IPS DF 6.9 (cell line): ENCODE results near the gene ASH1L.
"Not testable (repeated sequence)": the region's sequence is repeated elsewhere in the genome, so short reads cannot be mapped to it uniquely, and the experiment has no call there.

Experiments
- DNase-seq: peaks from one replicate; pipeline ENCODE4 v3.0.0-alpha.2; 2013; ENCODE audit warnings: low read depth, low spot score
- H3K27ac ChIP-seq: one replicate; pipeline ENCODE4 v1.5.1; 2013; ENCODE audit warnings: low read length, control low read depth
- H3K27me3 ChIP-seq: 2 replicates; pipeline ENCODE4 v1.6.1; 2013; ENCODE audit warnings: mild to moderate bottlenecking, low read length; ENCODE audit not compliant: control insufficient read depth, insufficient read depth
- H3K36me3 ChIP-seq: 2 replicates; pipeline ENCODE4 v1.6.1; 2013; ENCODE audit warnings: low read length; ENCODE audit not compliant: control insufficient read depth, insufficient read depth
- H3K4me1 ChIP-seq: 2 replicates; pipeline ENCODE4 v1.6.1; 2013; ENCODE audit warnings: low read length; ENCODE audit not compliant: control insufficient read depth, insufficient read depth
- H3K4me3 ChIP-seq: 2 replicates; pipeline ENCODE4 v1.5.1; 2013; ENCODE audit warnings: mild to moderate bottlenecking, low read length
- H3K9me3 ChIP-seq: 2 replicates; pipeline ENCODE4 v1.6.1; 2013; ENCODE audit warnings: low read length, inconsistent platforms; ENCODE audit not compliant: control insufficient read depth, insufficient read depth
- WGBS: extraction: QIAGEN DNeasy Blood & Tissue Kit; methylation state at CpG from one replicate; pipeline ENCODE4 v1.1.7; 2013; ENCODE audit warnings: mixed read lengths, missing lambda C conversion rate; ENCODE audit not compliant: insufficient read length, insufficient coverage; 5-methylcytosine and 5-hydroxymethylcytosine counted together

ASH1L gene

GRCh38 chr1:155493595-155493994 is 69.0 kb downstream of the ASH1L start:
- not testable (repeated sequence) for H3K36me3 ChIP-seq, H3K4me1 ChIP-seq, H3K27me3 ChIP-seq, H3K27ac ChIP-seq, H3K9me3 ChIP-seq, H3K4me3 ChIP-seq, DNase-seq
- WGBS: no CpG with 5 or more reads among the region's 4 CpGs

GRCh38 chr1:155488419-155488818 is 74.2 kb downstream of the ASH1L start:
- no CpG with 5 or more reads among the region's 6 CpGs for WGBS
- not testable (repeated sequence) for H3K27ac ChIP-seq

GRCh38 chr1:155487541-155487940 is 75.1 kb downstream of the ASH1L start:
- no peak overlapping the region for H3K27ac ChIP-seq
- no peak for DNase-seq

More at GRCh38 chr1:155488419-155488818, 74.2 kb downstream of the ASH1L start:
- DNase-seq, H3K4me3 ChIP-seq, H3K4me1 ChIP-seq, H3K27me3 ChIP-seq, H3K9me3 ChIP-seq, H3K36me3 ChIP-seq: not testable (repeated sequence)

GRCh38 chr1:155486952-155487351 is 75.7 kb downstream of the ASH1L start:
- not testable (repeated sequence) for H3K4me3 ChIP-seq, H3K27me3 ChIP-seq, H3K9me3 ChIP-seq, H3K4me1 ChIP-seq, H3K27ac ChIP-seq, DNase-seq, H3K36me3 ChIP-seq
- no CpG with 5 or more reads among the region's 6 CpGs for WGBS

More at GRCh38 chr1:155487541-155487940, 75.1 kb downstream of the ASH1L start:
- Histone ChIP-seq H3K9me3 (no peaks in the 10 kb centered on the region), H3K36me3 (no peaks in the 10 kb centered on the region), H3K27me3 (no peaks in the 10 kb centered on the region), H3K4me3 (no peak overlapping the region), H3K4me1 (no peaks in the 10 kb centered on the region)
- no CpG with 5 or more reads among the region's 4 CpGs for WGBS

- DNase-seq: no peak
- no peaks in the 10 kb centered on the region for H3K9me3 ChIP-seq
- H3K27me3 ChIP-seq: no peaks in the 10 kb centered on the region
- no peaks in the 10 kb centered on the region for H3K4me1 ChIP-seq
- H3K4me3 ChIP-seq: no peak overlapping the region
- H3K27ac ChIP-seq: no peak overlapping the region
- H3K36me3 ChIP-seq: no peaks in the 10 kb centered on the region
Measured at GRCh38 chr1:155485945-155486344, 76.7 kb downstream of the ASH1L start.

GRCh38 chr1:155485222-155485621 is 77.4 kb downstream of the ASH1L start:
- no peaks in the 10 kb centered on the region for H3K9me3 ChIP-seq
- DNase-seq: no peak
- no peaks in the 10 kb centered on the region for H3K27me3 ChIP-seq
- no peak overlapping the region for H3K4me3 ChIP-seq
- WGBS: no CpG with 5 or more reads among the region's 4 CpGs
- no peak overlapping the region for H3K27ac ChIP-seq
- no peaks in the 10 kb centered on the region for H3K4me1 ChIP-seq
- H3K36me3 ChIP-seq: no peaks in the 10 kb centered on the region

- WGBS: no CpG with 5 or more reads among the region's 2 CpGs
- Histone ChIP-seq H3K27me3 (no peaks in the 10 kb centered on the region), H3K36me3 (no peaks in the 10 kb centered on the region), H3K9me3 (no peaks in the 10 kb centered on the region), H3K4me3 (no peak overlapping the region), H3K4me1 (0 out of 2 replicates have a peak, but pooled peaks cover 1% of the 10 kb centered on the region), H3K27ac (no peak overlapping the region)
- no peak for DNase-seq
Measured at GRCh38 chr1:155481741-155482241, 80.8 kb downstream of the ASH1L start.

GRCh38 chr1:155479205-155479604 is 83.4 kb downstream of the ASH1L start:
- no peaks in the 10 kb centered on the region for H3K36me3 ChIP-seq
- no CpG with 5 or more reads among the region's 2 CpGs for WGBS
- DNase-seq: no peak

GRCh38 chr1:155478270-155478852 is 84.2 kb downstream of the ASH1L start:
- Histone ChIP-seq H3K36me3 (no peaks in the 10 kb centered on the region), H3K9me3 (no peaks in the 10 kb centered on the region), H3K4me1 (0 out of 2 replicates have a peak, but pooled peaks cover 1% of the 10 kb centered on the region), H3K27me3 (no peaks in the 10 kb centered on the region), H3K27ac (no peak overlapping the region), H3K4me3 (no peak overlapping the region)
- DNase-seq: no peak
- WGBS: 100% methylated on average over 1 of the region's 8 CpGs

More at GRCh38 chr1:155479205-155479604, 83.4 kb downstream of the ASH1L start:
- H3K27me3 ChIP-seq: no peaks in the 10 kb centered on the region
- H3K4me1 ChIP-seq: 0 out of 2 replicates have a peak, but pooled peaks cover 1% of the 10 kb centered on the region
- H3K4me3 ChIP-seq: no peak overlapping the region
- no peaks in the 10 kb centered on the region for H3K9me3 ChIP-seq
- no peak overlapping the region for H3K27ac ChIP-seq

- Histone ChIP-seq H3K27me3 (no peaks in the 10 kb centered on the region), H3K36me3 (no peaks in the 10 kb centered on the region), H3K27ac (no peak overlapping the region), H3K4me1 (0 out of 2 replicates have a peak, but pooled peaks cover 1% of the 10 kb centered on the region), H3K4me3 (no peak overlapping the region), H3K9me3 (no peaks in the 10 kb centered on the region)
- DNase-seq: no peak
- no CpG with 5 or more reads among the region's 5 CpGs for whole genome bisulfite sequencing
Measured at GRCh38 chr1:155474146-155474545, 88.5 kb downstream of the ASH1L start.
